ENCODE measurements around the gene RASSF9.

RASSF9 gene

DNA sequence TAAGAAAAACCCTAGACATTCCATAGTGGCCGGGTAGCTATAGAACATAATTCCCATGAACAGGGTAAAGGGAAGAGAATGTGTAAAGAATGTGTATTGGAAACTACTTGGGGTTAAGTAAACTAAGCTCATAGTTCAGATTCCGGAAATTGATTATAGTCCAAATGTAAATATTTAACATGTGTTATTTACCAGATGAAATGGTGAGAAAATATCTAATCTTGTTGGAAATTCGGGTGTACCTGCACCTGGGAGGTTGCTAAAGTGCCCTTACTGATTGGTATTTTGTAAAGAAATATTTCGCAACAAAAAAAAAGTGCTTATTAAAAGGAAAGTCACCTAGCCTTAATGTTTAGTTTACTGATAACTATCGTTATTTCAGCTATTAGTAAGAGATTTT lies 14.4 kb downstream of the RASSF9 start:
- H3K4me3 ChIP-seq (ENCODE audit: low read depth, low read length) = no peak overlapping the region

DNA sequence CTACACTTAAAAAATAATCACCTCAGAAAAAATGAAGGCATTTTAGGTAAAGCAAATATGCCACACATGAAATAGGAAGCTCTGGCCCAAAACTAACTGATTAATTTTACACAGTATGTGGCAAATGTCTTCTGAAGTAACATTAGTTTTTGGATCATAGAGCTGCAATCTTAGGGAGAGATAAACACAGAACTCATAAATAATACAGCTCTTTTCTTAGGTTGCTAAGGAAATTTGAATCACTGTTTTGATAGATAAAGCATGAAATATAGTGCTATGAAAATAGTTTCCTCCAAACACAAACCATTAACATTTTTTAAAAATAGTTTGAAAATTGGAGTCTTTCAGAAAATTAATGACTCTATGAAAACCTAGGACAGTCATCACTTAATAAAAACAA lies 15.0 kb downstream of the RASSF9 start:
- H3K4me3 ChIP-seq (ENCODE audit: low read depth, low read length) = no peak overlapping the region

DNA sequence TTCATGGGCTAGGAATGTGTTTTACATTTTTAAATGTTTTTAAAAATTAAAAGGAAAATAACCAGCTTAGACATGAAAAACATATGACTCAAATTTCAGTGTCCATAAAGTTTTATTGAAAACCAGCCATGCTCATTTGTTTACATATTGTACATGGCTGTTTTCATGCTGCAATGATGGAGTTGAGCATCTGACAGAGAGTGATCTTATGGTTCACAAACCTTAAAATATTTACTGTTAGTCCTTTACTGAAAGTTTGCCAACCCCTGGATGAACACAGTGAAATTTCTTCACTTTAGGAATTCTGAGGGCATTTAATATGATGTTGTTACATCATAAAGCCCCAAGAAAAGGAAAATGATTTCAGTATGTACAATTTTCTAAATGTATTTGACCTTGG lies 16.1 kb downstream of the RASSF9 start:
- H3K4me3 ChIP-seq (ENCODE audit: low read depth, low read length) = no peak overlapping the region

DNA sequence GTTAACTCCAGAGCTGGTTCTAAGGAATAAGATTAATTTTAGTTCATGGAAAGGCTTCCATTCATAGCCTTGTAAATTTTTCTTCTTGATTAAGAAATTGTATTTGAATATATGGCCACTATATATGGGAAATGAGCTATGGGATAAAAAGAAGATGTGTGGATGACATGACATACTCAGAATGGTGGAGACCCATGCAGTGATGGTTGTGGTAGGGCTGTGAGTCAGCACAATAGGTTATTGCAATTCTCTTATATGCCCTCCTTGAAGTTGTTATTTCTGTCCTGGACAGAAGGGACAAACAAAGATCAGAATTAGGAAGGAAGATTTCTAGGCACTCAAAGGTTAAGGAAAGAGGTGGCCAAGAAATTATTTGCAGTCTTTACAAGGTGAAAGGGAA lies 21.5 kb downstream of the RASSF9 start:
- no peak overlapping the region for H3K4me3 ChIP-seq (ENCODE audit: low read depth, low read length)

DNA sequence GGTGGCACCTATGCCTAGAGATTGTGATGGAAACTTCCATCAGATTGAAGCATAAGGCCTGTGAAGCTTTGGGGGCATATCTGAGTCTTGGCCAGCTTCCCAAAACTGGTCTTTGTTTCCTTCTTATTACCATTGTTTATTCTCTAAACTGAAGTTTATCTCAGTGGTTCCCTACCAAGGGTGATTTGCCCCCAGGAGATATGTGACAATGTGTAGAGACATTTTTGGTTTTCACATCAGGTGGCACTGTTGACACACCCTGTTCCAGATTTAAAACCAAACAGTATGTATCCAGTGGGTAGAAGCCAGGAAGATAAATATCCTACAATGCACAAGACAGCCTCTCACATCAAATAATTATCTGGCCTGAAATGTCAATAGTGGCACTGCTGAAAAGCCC lies 22.1 kb downstream of the RASSF9 start:
- H3K4me3 ChIP-seq (ENCODE audit: low read depth, low read length) = no peak overlapping the region

DNA sequence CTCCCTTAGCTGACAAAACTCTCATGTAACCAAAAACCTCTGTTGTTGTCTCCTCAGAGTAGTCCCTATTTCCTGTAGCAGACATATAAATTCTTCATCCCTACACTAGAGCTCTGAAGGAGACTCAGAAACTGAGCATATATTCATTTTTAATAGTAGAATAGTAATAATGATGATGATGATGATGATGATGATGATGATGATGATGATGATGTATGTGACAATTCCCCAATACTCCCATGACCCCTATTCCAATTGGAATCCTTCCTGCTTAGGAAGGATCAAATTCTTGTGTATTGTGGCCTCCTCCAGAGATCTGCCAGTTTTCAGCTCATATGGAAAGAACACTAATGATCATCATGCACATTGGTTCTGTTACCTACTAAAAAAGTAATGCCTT lies 26.7 kb downstream of the RASSF9 start:
- H3K4me3 ChIP-seq (ENCODE audit: low read depth, low read length) = no peak overlapping the region

DNA sequence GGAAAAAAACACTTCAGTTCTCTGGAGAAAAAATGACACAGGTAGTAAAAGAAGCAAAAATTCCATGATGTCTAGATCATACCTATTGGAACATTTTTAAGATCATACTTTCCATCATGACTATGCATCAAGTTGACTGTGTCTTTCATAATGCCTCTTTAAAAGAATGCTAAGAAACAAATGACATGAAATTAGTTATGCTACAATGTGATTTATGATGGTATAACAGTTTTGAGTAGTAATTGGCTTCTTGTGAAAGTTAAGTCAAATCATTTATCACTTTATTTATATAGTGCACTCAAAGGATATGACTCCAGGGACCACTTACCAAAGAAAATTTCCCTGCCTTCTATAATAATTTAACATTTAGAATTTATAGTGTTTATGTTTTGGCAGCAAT lies 28.5 kb downstream of the RASSF9 start:
- no peak overlapping the region for H3K4me3 ChIP-seq (ENCODE audit: low read depth, low read length)

DNA sequence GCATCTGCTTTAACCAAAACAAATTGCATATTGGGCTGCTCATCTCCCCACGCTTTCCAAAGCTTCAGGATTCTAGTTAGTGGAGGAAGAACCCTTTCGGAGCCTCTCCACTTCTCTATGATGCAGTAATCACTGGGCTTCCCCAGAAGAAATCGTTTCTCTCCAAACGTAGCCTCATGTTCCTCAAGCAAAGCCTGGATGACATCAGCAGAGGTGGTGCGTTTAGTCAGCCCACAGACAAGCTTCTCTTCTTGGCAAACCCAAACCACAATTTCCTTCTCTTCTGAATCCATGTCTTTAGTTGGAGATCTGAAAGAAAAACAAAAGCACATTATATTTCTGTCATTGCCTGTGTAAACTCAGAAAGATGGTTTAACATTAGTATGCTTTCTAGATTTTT lies 30.6 kb downstream of the RASSF9 start:
- H3K4me3 ChIP-seq (ENCODE audit: low read depth, low read length) = no peak overlapping the region

DNA sequence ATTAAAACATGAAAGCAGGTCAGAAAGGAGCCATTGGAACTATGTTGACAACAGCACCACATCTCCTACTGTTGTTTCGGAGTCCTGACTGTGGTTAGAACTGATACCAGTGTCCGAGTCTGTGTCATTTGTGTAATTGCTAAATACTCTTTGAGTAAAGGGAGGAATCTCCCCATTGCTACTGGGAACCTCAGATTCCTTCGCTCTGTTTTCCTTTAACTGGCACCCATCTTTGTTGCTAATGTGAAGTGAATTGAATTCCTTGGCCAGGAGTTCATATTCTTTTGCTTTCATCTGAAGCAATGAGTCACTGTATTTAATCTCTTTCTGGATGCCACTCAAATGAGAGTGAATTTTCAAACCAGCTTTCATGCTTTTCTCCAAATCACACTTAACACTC lies 31.5 kb downstream of the RASSF9 start:
- H3K4me3 ChIP-seq (ENCODE audit: low read depth, low read length) = no peak overlapping the region

DNA sequence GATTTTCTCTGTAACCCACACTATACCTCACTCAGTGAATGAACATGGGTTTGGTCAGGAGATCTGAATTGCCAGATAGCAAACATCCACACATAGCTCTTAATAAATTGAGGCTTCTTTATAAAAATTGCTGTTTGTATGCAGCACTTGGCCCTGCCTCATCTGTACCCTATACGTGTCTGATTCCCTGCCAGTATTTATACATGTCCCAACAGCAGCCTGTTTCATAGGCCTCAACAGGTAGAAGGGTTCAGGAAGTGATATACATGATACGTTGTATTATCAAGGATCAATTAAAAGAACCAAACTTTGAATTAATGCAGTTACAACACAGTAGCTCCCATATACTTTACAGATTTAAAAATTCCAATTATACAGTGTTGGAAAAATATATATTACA lies 32.3 kb downstream of the RASSF9 start:
- no peak overlapping the region for H3K4me3 ChIP-seq (ENCODE audit: low read depth, low read length)

DNA sequence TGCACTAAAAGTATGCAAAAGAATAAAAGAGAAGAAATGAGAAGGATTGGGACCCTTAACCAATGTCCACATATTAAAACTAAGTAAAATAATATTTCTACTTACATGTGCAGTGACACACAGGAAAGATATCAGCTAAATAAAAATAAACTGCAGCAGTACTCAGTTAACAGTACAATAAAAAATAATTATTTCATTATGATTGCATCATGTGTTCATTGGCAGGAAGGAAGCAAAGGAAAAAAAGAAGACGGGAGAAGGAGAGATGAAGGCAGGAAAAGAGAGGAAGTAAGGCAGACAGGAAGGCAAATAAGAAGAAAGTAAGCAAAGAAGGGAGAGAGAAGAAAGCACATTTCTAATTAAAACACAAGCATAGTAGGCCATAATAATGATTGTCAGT lies 33.0 kb downstream of the RASSF9 start:
- H3K4me3 ChIP-seq (ENCODE audit: low read depth, low read length) = no peak overlapping the region

DNA sequence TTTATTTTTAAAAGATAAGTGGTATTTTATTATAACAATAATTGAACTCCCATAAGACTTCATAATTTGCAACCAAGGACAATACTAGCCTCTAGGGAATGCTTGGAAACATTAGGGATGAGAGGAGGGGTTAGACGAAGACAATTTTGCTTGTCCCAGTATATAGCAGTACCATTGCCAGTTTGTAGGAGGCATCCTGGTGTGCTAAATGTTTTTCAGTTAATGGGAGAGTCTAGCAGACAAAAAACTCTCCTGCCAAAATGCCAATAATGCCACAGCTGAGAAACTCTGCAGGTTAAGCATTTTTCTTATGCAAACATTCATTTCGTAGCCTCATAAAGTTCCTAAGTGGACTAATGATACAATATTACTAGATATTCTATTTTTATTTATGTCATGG lies 38.1 kb downstream of the RASSF9 start:
- H3K4me3 ChIP-seq (ENCODE audit: low read depth, low read length) = no peak overlapping the region

DNA sequence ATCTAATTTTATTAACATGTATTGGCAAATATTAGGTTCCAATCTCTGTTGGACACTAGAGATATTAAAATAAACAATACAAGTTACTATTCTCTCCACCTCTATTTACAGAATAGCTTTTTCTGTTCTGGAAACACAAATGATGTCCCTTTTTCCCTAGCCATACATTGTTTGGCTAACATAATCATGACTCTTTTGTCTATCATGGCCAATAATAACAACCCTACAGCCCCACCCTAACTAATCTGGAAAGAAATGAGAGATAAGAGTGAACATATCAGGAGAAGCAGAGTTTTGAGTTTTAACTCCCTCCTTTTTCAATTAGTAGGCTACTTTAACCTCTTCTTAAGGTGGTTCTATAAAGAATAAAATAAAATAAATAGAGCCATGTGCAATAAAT lies 40.2 kb downstream of the RASSF9 start:
- H3K4me3 ChIP-seq (ENCODE audit: low read depth, low read length) = no peak overlapping the region

DNA sequence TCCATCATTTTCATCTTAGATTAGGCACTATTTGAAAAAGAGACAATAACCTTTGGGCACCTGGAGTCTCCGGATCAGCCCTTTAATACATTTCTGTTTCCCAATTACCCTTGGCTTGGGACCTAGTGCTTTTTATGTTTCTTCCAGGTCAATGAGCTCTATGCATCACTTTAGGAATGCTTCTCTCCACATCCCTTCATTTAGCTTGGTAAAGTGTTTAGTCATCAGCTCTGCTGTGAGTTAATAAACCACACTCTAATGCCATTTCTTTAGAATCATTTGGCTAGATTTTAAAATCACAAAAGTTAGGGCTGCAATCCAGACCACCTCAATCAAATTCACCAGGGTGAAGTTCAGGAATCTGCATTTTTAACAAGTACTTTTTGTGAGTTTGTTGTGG lies 41.7 kb downstream of the RASSF9 start:
- no peak overlapping the region for H3K4me3 ChIP-seq (ENCODE audit: low read depth, low read length)

DNA sequence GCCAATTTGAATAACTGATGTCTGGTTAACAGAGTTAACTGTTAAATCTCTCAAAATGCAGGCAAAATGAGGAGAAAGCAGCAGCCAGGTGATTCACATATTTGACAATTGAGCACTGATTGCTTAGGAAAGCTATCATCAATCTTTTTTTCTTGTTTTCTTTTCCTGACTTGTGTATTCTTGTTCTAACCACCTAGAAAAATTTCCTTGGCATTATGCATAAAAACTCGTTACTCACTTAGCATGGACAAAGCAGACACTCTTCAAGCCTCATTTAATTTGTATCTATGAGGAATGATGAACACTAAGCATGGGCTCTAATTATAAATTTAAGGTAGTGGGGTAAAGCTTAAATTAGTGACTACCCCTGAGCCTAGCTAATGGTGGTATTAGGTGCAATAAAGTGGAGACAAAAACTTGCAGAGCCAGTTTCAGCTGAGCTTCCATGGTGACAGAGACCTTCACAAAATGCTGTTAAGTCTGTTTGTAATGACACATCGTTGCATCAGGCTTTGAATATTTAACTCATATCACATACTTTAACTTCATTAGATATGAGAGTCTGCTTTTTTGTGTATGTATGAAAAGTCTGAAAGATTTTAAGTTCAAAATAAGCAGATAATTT lies 52.0 kb downstream of the RASSF9 start:
- no peak overlapping the region for H3K4me3 ChIP-seq (ENCODE audit: low read depth, low read length)

DNA sequence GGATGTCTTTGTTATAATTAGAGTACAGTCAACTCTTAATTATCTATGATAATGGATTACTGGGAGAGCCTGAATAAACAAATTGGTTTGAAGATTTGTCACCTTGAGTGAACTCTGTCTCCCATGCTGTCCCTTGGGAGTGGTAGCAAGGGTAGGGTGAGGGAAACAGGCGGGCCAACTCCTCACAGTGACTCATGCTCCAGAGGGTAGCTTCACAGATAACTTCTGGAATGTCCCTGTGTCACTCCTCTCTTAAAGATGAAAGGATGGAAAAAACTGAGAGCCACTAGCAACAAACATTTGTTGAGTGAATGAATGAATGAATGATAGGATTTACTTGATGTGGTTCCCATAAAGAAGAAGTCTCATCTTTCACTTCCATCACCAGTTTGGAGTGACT lies 53.5 kb downstream of the RASSF9 start:
- no peak overlapping the region for H3K4me3 ChIP-seq (ENCODE audit: low read depth, low read length)

DNA sequence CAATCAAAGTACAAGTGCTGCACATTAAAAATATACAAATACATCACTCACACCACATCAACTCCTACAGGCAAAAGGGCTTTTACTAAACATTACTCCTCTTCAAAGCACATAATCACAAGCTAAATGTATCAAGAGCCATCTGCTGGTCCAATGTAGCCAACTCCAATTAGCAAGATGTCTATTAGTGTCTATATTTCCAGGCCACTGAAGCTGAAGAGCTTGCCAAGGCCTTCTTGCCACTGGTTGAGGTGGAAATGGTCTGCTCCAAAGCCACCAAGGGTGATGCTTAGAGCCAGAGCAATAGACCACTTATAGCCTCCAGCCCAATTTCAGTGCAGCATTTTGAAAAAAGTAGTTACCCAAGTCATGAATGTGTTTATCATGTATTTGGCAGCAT lies 54.4 kb downstream of the RASSF9 start:
- no peak overlapping the region for H3K4me3 ChIP-seq (ENCODE audit: low read depth, low read length)

DNA sequence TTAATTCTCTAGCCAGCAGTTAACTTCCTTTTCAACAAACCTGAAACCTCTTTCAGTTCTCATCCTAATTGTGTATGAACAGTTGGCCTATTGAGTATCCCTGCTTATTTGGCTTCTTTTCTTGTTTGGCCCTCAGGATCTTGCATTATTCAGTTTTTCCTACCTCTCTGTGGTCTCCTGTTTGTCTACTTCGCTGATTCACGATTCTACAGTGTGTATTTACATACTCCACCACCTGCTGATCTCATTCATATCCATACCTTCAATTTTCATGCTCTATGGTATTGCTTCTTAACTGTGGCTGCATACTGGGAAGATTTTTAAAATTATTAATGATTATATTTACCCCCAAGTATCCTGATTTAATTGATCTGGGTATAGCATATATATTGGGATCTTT lies 56.4 kb downstream of the RASSF9 start:
- H3K4me3 ChIP-seq (ENCODE audit: low read depth, low read length) = no peak overlapping the region

DNA sequence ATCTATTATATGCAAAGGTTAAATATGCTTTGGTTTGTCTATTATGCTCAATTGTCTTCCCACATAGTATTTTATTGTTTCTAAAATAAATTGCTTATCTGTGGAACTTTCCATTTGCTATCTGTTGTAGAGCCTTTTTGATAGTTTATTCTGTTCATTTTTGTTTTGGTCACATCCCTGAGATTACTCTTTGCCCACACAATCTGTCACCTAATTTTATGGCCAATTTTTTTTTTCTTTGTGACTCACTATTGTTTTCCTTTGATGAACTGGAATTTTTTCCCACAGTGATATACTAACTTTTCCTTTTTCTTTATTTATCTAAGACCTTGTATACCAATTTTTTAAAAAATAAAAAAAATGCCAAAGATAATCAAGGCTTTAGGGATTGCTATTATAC lies 61.1 kb downstream of the RASSF9 start:
- H3K4me3 ChIP-seq (ENCODE audit: low read depth, low read length) = no peak overlapping the region

DNA sequence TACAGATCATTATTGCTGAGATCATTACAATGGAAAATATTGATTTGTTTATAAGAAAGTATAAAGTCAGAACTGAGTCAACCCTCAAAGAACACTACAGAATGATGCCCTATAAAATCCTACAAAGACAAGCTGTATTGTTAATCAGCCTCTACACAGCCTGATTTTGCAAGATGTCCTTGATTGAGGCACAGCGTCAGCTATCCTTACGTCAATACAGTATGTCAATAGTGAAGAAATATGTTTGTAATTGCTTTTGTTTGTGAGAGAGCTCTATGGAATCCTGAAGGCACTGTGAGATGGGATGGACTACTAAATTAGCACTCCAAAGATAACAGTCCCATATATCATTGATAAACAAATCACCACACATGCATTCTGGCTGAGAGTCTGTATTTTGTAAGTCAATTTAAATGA lies 70.7 kb downstream of the RASSF9 start:
- H3K4me3 ChIP-seq (ENCODE audit: low read depth, low read length) = no peak overlapping the region

DNA sequence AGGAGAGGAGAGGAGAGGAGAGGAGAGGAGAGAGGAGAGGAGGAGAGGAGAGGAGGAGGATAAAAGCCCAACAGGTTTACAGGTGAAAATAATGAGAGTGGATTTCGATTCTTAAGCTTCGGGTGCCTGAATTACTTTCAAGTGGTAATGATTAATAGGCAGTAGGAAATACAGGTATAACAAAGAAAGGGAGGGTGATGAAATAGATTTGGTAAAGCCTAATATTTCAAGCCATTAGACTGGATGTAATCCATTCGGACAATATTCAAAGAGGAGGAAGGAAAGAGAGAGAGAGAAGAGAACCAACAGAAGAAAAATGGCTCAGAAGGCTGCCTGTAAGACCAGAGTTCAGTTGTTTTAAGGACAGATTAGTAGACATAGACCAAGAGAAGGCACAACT lies 76.6 kb downstream of the RASSF9 start:
- no peak overlapping the region for H3K4me3 ChIP-seq (ENCODE audit: low read depth, low read length)

DNA sequence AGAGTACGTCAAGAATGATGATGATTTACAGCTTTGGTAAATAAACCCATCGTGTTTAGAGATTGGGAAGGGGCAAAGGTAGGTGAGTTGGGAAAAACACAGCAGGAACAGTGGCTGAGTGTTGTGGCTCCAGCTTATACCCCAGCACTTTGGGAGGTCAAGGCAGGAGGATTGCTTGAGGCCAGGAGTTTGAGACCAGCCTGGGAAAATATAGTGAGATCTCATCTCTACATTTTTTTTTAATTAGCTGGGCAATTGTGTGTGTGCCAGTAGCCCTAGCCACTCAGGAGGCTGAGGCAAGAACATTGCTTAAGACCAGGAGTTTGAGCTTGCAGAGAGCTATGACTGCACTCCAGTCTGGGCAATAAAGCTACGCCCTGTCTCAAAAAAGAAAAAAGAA lies 77.1 kb downstream of the RASSF9 start:
- H3K4me3 ChIP-seq (ENCODE audit: low read depth, low read length) = no peak overlapping the region

DNA sequence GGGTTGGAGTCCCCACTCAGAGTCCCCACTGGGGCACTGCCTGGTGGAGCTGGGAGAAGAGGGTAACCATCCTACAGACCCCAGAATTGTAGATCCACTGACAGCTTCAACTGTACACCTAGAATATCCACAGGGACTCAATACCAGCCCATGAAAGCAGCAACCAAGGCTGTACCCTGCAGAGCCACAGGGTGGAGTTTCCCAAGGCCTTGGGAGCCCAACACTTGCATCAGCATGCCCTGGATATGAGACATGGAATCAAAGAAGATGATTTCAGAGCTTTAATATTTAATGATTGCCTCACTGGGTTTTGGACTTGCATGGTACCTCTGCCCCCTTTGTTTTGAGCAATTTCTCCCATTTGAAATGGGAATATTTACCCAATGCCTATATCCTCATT lies 80.4 kb downstream of the RASSF9 start:
- no peak overlapping the region for H3K4me3 ChIP-seq (ENCODE audit: low read depth, low read length)
